CD4-positive, alpha-beta memory T cell (primary cell): ENCODE measurements around the gene PRICKLE4. TPM values are rescaled to one million over a fixed set of nuclear protein-coding genes. Genes with fewer than 3 reads are reported as not detected.

Experiments used
- CTCF ChIA-PET: fragments of 350-600 bp; sonication (Branson Sonifier 250); formaldehyde crosslinking; loops from one replicate; lab custom pipeline; 2021; ENCODE audit warnings: inconsistent platforms; ENCODE audit not compliant: partially characterized antibody; lab: Charles Lee
- POLR2A ChIA-PET: fragments of 350-600 bp; sonication (Branson Sonifier 250); formaldehyde crosslinking; loops from one replicate; lab custom pipeline; 2021; ENCODE audit not compliant: partially characterized antibody; lab: Charles Lee
- DNase-seq, 5 donors: peaks; one replicate each; pipeline versions ENCODE4 v3.0.0 to v3.0.0-alpha.2; 2020 to 2022; ENCODE audit warnings: mixed read lengths in 1 of 5
- H3K27ac ChIP-seq: one replicate; pipeline ENCODE4 v1.7.0; 2013; ENCODE audit warnings: low read depth, low read length
- H3K27me3 ChIP-seq: 2 replicates; pipeline ENCODE4 v1.7.0; 2013; ENCODE audit warnings: mild to moderate bottlenecking, low read length, moderate library complexity; ENCODE audit not compliant: insufficient read depth
- H3K36me3 ChIP-seq: 2 replicates; pipeline ENCODE4 v1.7.0; 2013; ENCODE audit warnings: mild to moderate bottlenecking, low read length, moderate library complexity; ENCODE audit not compliant: insufficient read depth
- H3K4me1 ChIP-seq: 2 replicates; pipeline ENCODE4 v1.7.0; 2013; ENCODE audit warnings: mild to moderate bottlenecking, low read length, moderate library complexity; ENCODE audit not compliant: insufficient read depth
- H3K4me3 ChIP-seq, 2 donors: one replicate each; pipeline ENCODE4 v1.7.0; 2013; ENCODE audit warnings: low read length in 2 of 2, mild to moderate bottlenecking in 1 of 2
- H3K9me3 ChIP-seq, 2 donors: one replicate each; pipeline ENCODE4 v1.7.0; 2013; ENCODE audit warnings: low read length in 2 of 2, control low read depth in 1 of 2; ENCODE audit not compliant: control insufficient read depth in 1 of 2
- H3K27ac Mint-ChIP-seq, 7 donors: one replicate each; pipeline ENCODE4 v1.8.0; 2020 to 2021; ENCODE audit warnings: mixed read lengths in 7 of 7, mild to moderate bottlenecking in 6 of 7, inconsistent platforms in 3 of 7, moderate library complexity in 3 of 7
- H3K27me3 Mint-ChIP-seq, 2 donors: one replicate each; pipeline ENCODE4 v1.8.0; 2020 to 2021; ENCODE audit warnings: mixed read lengths in 2 of 2
- H3K36me3 Mint-ChIP-seq, 2 donors: one replicate each; pipeline ENCODE4 v1.8.0; 2020 to 2021; ENCODE audit warnings: mixed read lengths in 2 of 2, inconsistent platforms in 1 of 2, mild to moderate bottlenecking in 1 of 2
- H3K4me1 Mint-ChIP-seq, 4 donors: one replicate each; pipeline ENCODE4 v1.8.0; 2020 to 2021; ENCODE audit warnings: mixed read lengths in 4 of 4, mild to moderate bottlenecking in 1 of 4
- H3K4me3 Mint-ChIP-seq, 8 donors: one replicate each; pipeline ENCODE4 v1.8.0; 2020 to 2021; ENCODE audit warnings: mixed read lengths in 8 of 8, mild to moderate bottlenecking in 7 of 8, moderate library complexity in 6 of 8, inconsistent platforms in 3 of 8
- H3K9me3 Mint-ChIP-seq, 8 donors: one replicate each; pipeline ENCODE4 v1.8.0; 2020 to 2021; ENCODE audit warnings: mixed read lengths in 8 of 8, mild to moderate bottlenecking in 5 of 8, inconsistent platforms in 3 of 8, moderate library complexity in 1 of 8
- intact Hi-C: fragments of 100-400 bp; cut with micrococcal nuclease; formaldehyde crosslinking; loops from one replicate; pipeline ENCODE4 v1.15.1; 2023
- polyA plus RNA-seq, 2 donors: library from polyadenylated mRNA; unstranded; fragments of 300-500 nt; fragmentation: Illumina TruSeq; gene quantifications; one replicate each; pipeline ENCODE4 v1.2.3, GENCODE V29; 2021
- total RNA-seq, 2 experiments: library from RNA; stranded (reverse); gene quantifications; one replicate each; pipeline ENCODE4 v1.2.3, GENCODE V29; 2021

The PRICKLE4 gene
- total and polyA plus RNA-seq, 4 experiments from 2014 or later = not detected

- H3K4me3 Mint-ChIP-seq = no peak overlapping the region
- H3K27ac ChIP-seq = no peak overlapping the region
- H3K27me3 Mint-ChIP-seq = peaks cover 0 to 2% of the 10 kb centered on the region in 2 donors
- H3K4me1 Mint-ChIP-seq = no peaks in the 10 kb centered on the region
- H3K4me1 ChIP-seq = no peaks in the 10 kb centered on the region
- intact Hi-C loops = no loop called here
- no peaks in the 10 kb centered on the region for H3K36me3 Mint-ChIP-seq
- ChIA-PET CTCF (no interaction called here), POLR2A (no interaction called here)
- DNase-seq = no peak
- no peaks in the 10 kb centered on the region for H3K36me3 ChIP-seq
- H3K9me3 ChIP-seq = no peaks in the 10 kb centered on the region
- H3K9me3 Mint-ChIP-seq = no peaks in the 10 kb centered on the region
- H3K27ac Mint-ChIP-seq = no peak overlapping the region
- H3K27me3 ChIP-seq = no peaks in the 10 kb centered on the region
- H3K4me3 ChIP-seq = no peak overlapping the region
Observed at GRCh38 chr6:41746107-41746506, 34.5 kb upstream of the PRICKLE4 start.

GRCh38 chr6:41747256-41748101 is 33.1 kb upstream of the PRICKLE4 start, which contains the start of gene PGC:
TSS of gene PGC (minus strand) at chr6:41747397. CDS start at chr6:41747334, 63 bp downstream.
- H3K36me3 ChIP-seq = no peaks in the 10 kb centered on the region
- H3K9me3 Mint-ChIP-seq = no peaks in the 10 kb centered on the region
- H3K27me3 ChIP-seq = no peaks in the 10 kb centered on the region
- no peak within 1 kb of the TSS for H3K4me3 Mint-ChIP-seq
- no peak within 1 kb of the TSS for H3K27ac Mint-ChIP-seq
- ChIA-PET CTCF (no interaction called here), POLR2A (no interaction called here)
- H3K9me3 ChIP-seq = no peaks in the 10 kb centered on the region
- intact Hi-C loops = no loop called here
- H3K4me1 Mint-ChIP-seq = no peaks in the 10 kb centered on the region
- peaks cover 0 to 2% of the 10 kb centered on the region in 2 donors for H3K27me3 Mint-ChIP-seq
- no peak within 1 kb of the TSS for H3K4me3 ChIP-seq
- no peak within 1 kb of the TSS for H3K27ac ChIP-seq
- DNase-seq = no peak
- no peaks in the 10 kb centered on the region for H3K36me3 Mint-ChIP-seq
- no peaks in the 10 kb centered on the region for H3K4me1 ChIP-seq

- Histone ChIP-seq H3K36me3 (no peaks in the 10 kb centered on the region), H3K9me3 (no peaks in the 10 kb centered on the region), H3K27me3 (no peaks in the 10 kb centered on the region), H3K4me1 (no peaks in the 10 kb centered on the region), H3K4me3 (no peak overlapping the region), H3K27ac (no peak overlapping the region)
- CTCF ChIA-PET = no interaction called here
- intact Hi-C loops = no loop called here
- Mint-ChIP-seq H3K9me3 (no peaks in the 10 kb centered on the region), H3K27me3 (peaks cover 0 to 2% of the 10 kb centered on the region in 2 donors), H3K4me1 (no peaks in the 10 kb centered on the region), H3K27ac (no peak overlapping the region), H3K4me3 (no peak overlapping the region), H3K36me3 (no peaks in the 10 kb centered on the region)
- POLR2A ChIA-PET = no interaction called here
- no peak for DNase-seq
Observed at GRCh38 chr6:41748102-41748477, 32.5 kb upstream of the PRICKLE4 start.

- POLR2A ChIA-PET = no interaction called here
- H3K9me3 ChIP-seq = no peaks in the 10 kb centered on the region
Observed at GRCh38 chr6:41748542-41748941, 32.0 kb upstream of the PRICKLE4 start.

GRCh38 chr6:41750374-41750773 is 30.2 kb upstream of the PRICKLE4 start:
- no peak for DNase-seq
- ChIA-PET CTCF (interaction anchor here (1.2 kb wide), 1 partner anchor 25 kb away, joined by 3 read pairs; no protein-coding TSS in a partner anchor), POLR2A (no interaction called here)
- Mint-ChIP-seq H3K4me1 (no peaks in the 10 kb centered on the region), H3K4me3 (no peak overlapping the region), H3K27ac (no peak overlapping the region), H3K27me3 (peaks cover 0 to 2% of the 10 kb centered on the region in 2 donors), H3K36me3 (no peaks in the 10 kb centered on the region), H3K9me3 (no peaks in the 10 kb centered on the region)
- H3K9me3 ChIP-seq = no peaks in the 10 kb centered on the region
- intact Hi-C loops = no loop called here
- H3K36me3 ChIP-seq = no peaks in the 10 kb centered on the region
- H3K27ac ChIP-seq = no peak overlapping the region
- H3K4me1 ChIP-seq = no peaks in the 10 kb centered on the region
- no peak overlapping the region for H3K4me3 ChIP-seq
- no peaks in the 10 kb centered on the region for H3K27me3 ChIP-seq

More at GRCh38 chr6:41748542-41748941, 32.0 kb upstream of the PRICKLE4 start:
- H3K4me1 Mint-ChIP-seq = no peaks in the 10 kb centered on the region
- H3K9me3 Mint-ChIP-seq = no peaks in the 10 kb centered on the region
- H3K4me3 ChIP-seq = no peak overlapping the region
- peaks cover 0 to 2% of the 10 kb centered on the region in 2 donors for H3K27me3 Mint-ChIP-seq
- H3K27ac ChIP-seq = no peak overlapping the region
- H3K27me3 ChIP-seq = no peaks in the 10 kb centered on the region
- CTCF ChIA-PET = no interaction called here
- no peak overlapping the region for H3K4me3 Mint-ChIP-seq
- no peaks in the 10 kb centered on the region for H3K36me3 Mint-ChIP-seq
- no peaks in the 10 kb centered on the region for H3K4me1 ChIP-seq
- no peak overlapping the region for H3K27ac Mint-ChIP-seq
- H3K36me3 ChIP-seq = no peaks in the 10 kb centered on the region
- intact Hi-C loops = no loop called here
- DNase-seq = no peak

- Histone ChIP-seq H3K4me3 (no peak overlapping the region), H3K4me1 (no peaks in the 10 kb centered on the region), H3K36me3 (no peaks in the 10 kb centered on the region), H3K9me3 (no peaks in the 10 kb centered on the region), H3K27me3 (no peaks in the 10 kb centered on the region), H3K27ac (no peak overlapping the region)
- CTCF ChIA-PET = no interaction called here
- peak overlapping the region in 1 of 7 donors; percentile 36 for H3K27ac Mint-ChIP-seq
- no peaks in the 10 kb centered on the region for H3K27me3 Mint-ChIP-seq
- POLR2A ChIA-PET = no interaction called here
- no peaks in the 10 kb centered on the region for H3K36me3 Mint-ChIP-seq
- H3K4me3 Mint-ChIP-seq = no peak overlapping the region
- no peaks in the 10 kb centered on the region for H3K9me3 Mint-ChIP-seq
- DNase-seq = no peak
- intact Hi-C loops = no loop called here
- H3K4me1 Mint-ChIP-seq = no peaks in the 10 kb centered on the region
Observed at GRCh38 chr6:41755895-41756294, 24.7 kb upstream of the PRICKLE4 start.

- Histone ChIP-seq H3K27ac (no peak overlapping the region), H3K27me3 (no peaks in the 10 kb centered on the region), H3K4me1 (no peaks in the 10 kb centered on the region), H3K36me3 (no peaks in the 10 kb centered on the region), H3K4me3 (no peak overlapping the region), H3K9me3 (no peaks in the 10 kb centered on the region)
- peaks cover 0 to 2% of the 10 kb centered on the region in 2 donors for H3K27me3 Mint-ChIP-seq
- H3K36me3 Mint-ChIP-seq = no peaks in the 10 kb centered on the region
- H3K9me3 Mint-ChIP-seq = no peaks in the 10 kb centered on the region
- no peak overlapping the region for H3K4me3 Mint-ChIP-seq
- no peak for DNase-seq
- intact Hi-C loops = no loop called here
- CTCF ChIA-PET = no interaction called here
- POLR2A ChIA-PET = no interaction called here
- no peaks in the 10 kb centered on the region for H3K4me1 Mint-ChIP-seq
- H3K27ac Mint-ChIP-seq = no peak overlapping the region
Observed at GRCh38 chr6:41756354-41756753, 24.2 kb upstream of the PRICKLE4 start.
